ENCODE results near the gene FRK.

- no peak for TF ChIP-seq POLR2AphosphoS5 (IDR thresholded peaks at IDR 0.05; ENCODE audit: low read depth, low read length)
- TF ChIP-seq POLR2A (IDR thresholded peaks at IDR 0.05; ENCODE audit: low read depth, low read length): no peak
- TF ChIP-seq TAF1 (IDR thresholded peaks at IDR 0.05; ENCODE audit: borderline replicate concordance, low read depth, low read length): no peak
Observed at GRCh38 chr6:115899730-115900282, 160.9 kb downstream of the FRK start.

Measured in GM12892 (cell line).